Ishikawa (cell line): ENCODE results near the gene KCNJ15.

Experiments used
- CEBPB ChIP-seq: IDR thresholded peaks from 2 replicates; pipeline ENCODE4 v1.6.1; 2012
- CREB1 ChIP-seq: IDR thresholded peaks from 2 replicates; pipeline ENCODE4 v1.6.1; 2012; ENCODE audit warnings: low read depth
- EGR1 ChIP-seq: IDR thresholded peaks from 2 replicates; pipeline ENCODE4 v1.6.1; 2012
- EP300 ChIP-seq: IDR thresholded peaks from 2 replicates; pipeline ENCODE4 v1.6.1; 2012; ENCODE audit warnings: borderline replicate concordance
- FOXM1 ChIP-seq: IDR thresholded peaks from 2 replicates; pipeline ENCODE4 v1.6.1; 2012; ENCODE audit warnings: low read depth, borderline replicate concordance
- NFIC ChIP-seq: IDR thresholded peaks from 2 replicates; pipeline ENCODE4 v1.6.1; 2012
- RAD21 ChIP-seq: IDR thresholded peaks from 2 replicates; pipeline ENCODE4 v1.6.1; 2012; ENCODE audit warnings: low read depth
- TAF1 ChIP-seq: IDR thresholded peaks from 2 replicates; pipeline ENCODE4 v1.6.1; 2012; ENCODE audit warnings: low read depth, mild to moderate bottlenecking
- TCF12 ChIP-seq: IDR thresholded peaks from 2 replicates; pipeline ENCODE4 v1.6.1; 2012; ENCODE audit warnings: low read depth
- TEAD4 ChIP-seq: IDR thresholded peaks from 2 replicates; pipeline ENCODE4 v1.6.1; 2012
- USF1 ChIP-seq: IDR thresholded peaks from 2 replicates; pipeline ENCODE4 v1.6.1; 2012
- YY1 ChIP-seq: IDR thresholded peaks from 2 replicates; pipeline ENCODE4 v1.6.1; 2012; ENCODE audit warnings: low read depth
- ZBTB7A ChIP-seq: IDR thresholded peaks from 2 replicates; pipeline ENCODE4 v1.6.1; 2012; ENCODE audit warnings: low read depth
- TF ChIP-seq, protein P1 (sequence below): IDR thresholded peaks from 2 replicates; pipeline ENCODE4 v1.6.1; 2012; ENCODE audit warnings: low read depth, mild to moderate bottlenecking
- TF ChIP-seq, protein P2 (sequence below): IDR thresholded peaks from 2 replicates; pipeline ENCODE4 v1.6.1; 2012

KCNJ15 gene

GRCh38 chr21:38303300-38303699 is 46.5 kb downstream of the KCNJ15 start:
- TF ChIP-seq YY1 (no peak), NFIC (no peak), CEBPB (no peak), TAF1 (no peak), CREB1 (no peak), EP300 (no peak), USF1 (no peak), FOXM1 (no peak), EGR1 (no peak), RAD21 (no peak), ZBTB7A (no peak), TCF12 (no peak), TEAD4 (no peak)
- TF ChIP-seq, protein P1, sequence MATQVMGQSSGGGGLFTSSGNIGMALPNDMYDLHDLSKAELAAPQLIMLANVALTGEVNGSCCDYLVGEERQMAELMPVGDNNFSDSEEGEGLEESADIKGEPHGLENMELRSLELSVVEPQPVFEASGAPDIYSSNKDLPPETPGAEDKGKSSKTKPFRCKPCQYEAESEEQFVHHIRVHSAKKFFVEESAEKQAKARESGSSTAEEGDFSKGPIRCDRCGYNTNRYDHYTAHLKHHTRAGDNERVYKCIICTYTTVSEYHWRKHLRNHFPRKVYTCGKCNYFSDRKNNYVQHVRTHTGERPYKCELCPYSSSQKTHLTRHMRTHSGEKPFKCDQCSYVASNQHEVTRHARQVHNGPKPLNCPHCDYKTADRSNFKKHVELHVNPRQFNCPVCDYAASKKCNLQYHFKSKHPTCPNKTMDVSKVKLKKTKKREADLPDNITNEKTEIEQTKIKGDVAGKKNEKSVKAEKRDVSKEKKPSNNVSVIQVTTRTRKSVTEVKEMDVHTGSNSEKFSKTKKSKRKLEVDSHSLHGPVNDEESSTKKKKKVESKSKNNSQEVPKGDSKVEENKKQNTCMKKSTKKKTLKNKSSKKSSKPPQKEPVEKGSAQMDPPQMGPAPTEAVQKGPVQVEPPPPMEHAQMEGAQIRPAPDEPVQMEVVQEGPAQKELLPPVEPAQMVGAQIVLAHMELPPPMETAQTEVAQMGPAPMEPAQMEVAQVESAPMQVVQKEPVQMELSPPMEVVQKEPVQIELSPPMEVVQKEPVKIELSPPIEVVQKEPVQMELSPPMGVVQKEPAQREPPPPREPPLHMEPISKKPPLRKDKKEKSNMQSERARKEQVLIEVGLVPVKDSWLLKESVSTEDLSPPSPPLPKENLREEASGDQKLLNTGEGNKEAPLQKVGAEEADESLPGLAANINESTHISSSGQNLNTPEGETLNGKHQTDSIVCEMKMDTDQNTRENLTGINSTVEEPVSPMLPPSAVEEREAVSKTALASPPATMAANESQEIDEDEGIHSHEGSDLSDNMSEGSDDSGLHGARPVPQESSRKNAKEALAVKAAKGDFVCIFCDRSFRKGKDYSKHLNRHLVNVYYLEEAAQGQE: no peak
- TF ChIP-seq, protein P2, sequence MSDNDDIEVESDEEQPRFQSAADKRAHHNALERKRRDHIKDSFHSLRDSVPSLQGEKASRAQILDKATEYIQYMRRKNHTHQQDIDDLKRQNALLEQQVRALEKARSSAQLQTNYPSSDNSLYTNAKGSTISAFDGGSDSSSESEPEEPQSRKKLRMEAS: no peak

- TF ChIP-seq, protein P2: no peak
- TF ChIP-seq CEBPB (no peak), TAF1 (no peak), EP300 (no peak), TEAD4 (no peak), CREB1 (no peak), RAD21 (no peak), YY1 (no peak), FOXM1 (no peak), ZBTB7A (no peak), TCF12 (no peak), USF1 (no peak), NFIC (no peak), EGR1 (no peak)
- TF ChIP-seq, protein P1: no peak
These were observed 49.8 kb downstream of the KCNJ15 start for GRCh38 chr21:38306433-38307141.

DNA sequence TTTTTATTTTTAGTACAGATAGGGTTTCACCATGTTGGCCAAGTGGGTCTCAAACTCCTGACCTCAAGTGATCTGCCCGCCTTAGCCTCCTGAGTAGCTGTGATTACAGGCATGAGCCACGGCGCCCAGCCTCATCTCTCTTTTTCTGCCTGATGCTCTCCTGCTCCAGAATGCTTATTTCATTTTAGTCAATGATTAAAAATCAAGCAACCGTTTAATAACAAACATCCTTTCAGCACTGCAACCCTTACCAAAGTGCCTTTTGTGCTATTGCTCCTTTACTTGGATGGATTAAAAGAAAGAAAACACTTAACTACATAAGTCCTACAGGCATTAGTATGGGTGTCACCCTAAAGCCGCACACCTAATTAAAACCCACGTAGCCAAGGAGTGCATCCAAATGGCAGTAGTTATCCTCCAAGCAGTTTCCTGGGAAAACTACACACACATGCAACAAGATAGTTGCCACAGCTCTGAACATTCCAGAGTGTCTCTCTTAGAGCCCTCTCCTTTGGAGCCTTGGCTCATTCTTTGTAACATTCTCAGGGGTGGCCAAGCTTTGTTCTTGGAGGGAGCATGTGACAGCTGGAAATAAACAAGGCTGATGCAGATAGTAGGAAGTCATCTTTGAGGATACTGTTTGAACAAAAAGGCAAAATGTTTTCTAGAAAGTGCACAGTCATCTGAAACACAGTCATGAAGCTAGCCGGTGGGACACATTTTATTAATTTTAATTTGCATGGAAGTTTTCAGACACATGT is 51.2 kb downstream of the KCNJ15 start:
- no peak for TF ChIP-seq RAD21
- TF ChIP-seq, protein P1: no peak
- TF ChIP-seq CREB1: no peak
- no peak for TF ChIP-seq YY1
- no peak for TF ChIP-seq FOXM1
- TF ChIP-seq TEAD4: no peak
- no peak for TF ChIP-seq TCF12
- TF ChIP-seq CEBPB: no peak
- TF ChIP-seq ZBTB7A: no peak
- TF ChIP-seq TAF1: no peak
- TF ChIP-seq USF1: no peak
